Stimulated activated CD8-positive, alpha-beta memory T cell treated with anti-CD3 and anti-CD28 coated beads, Interleukin-4, amount 100 ng/mL, for 4 hours (primary cell): Measurements from ENCODE around the gene ADCY2.

Experiments used
- DNase-seq, 2 donors: peaks; one replicate each; pipeline ENCODE4 v3.0.0-alpha.2; 2020; ENCODE audit warnings: low read depth in 2 of 2, low spot score in 1 of 2

The ADCY2 gene

GRCh38 chr5:7586480-7586879 lies 190.5 kb downstream of the ADCY2 start:
- no peak for DNase-seq

DNA sequence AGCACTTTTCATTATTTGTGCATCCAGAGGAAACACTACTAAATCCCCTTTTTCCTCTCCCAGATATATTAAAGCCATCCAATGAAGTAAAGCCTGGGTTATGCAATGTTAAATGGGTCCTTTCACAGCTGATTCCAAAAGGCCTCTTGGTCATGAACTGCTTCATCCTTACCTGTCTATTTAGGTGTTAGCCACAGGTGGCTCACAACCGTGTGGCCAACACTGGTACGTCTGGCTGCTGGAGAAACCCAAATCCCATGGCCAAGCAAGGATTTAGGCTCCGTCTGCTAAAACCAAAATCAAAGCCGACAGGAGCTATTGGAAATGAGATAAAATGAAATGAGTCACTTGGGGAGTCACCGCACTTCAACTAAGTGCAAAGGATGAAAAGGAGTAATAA lies 193.9 kb downstream of the ADCY2 start:
- DNase-seq, result no peak

DNA sequence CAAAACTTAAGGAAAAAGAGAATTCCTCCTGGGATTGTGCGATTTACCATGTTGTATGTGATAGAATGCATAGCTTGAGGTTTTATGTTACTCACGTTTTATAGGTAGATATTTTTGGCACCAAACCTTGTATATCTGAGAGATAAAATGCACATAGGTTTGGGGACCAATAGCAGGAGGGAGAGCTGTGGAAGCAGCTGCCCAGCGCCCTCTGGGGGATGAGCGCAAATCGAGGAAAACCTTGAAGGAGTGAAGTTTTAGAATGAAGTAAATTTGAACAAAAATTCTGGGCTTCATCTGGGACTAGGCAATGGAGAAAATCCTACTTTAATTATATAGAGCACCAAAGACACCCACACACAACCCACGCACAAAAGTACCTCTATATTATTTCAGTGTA lies 197.0 kb downstream of the ADCY2 start:
- no peak for DNase-seq

DNA sequence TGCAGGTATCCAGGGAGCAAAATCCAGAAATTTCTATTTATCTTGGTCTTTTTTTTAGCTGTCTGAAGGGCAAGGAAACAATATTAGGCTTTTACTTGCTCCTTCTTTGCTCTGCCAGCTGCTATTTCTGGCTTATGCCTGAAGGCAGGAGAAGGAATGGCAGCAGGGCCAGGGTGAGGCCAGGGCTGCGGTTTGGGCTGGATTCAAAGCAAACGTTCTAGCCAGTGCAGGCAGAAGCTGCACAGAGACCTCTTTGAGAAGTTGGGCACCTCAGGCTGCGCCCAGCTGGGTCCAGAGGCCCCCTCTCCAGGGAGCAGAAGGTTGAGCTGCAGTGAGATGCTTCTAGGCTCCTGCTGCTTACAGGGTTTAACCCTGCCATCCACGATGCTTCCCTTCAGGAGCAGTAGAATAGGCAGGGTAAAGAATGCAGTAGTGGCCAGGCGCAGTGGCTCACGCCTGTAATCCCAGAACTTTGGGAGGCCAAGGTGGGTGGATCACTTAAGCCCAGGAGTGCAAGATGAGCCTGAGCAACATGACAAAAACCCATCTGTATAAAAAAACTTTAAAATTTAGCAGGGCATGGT lies 201.2 kb downstream of the ADCY2 start:
- DNase-seq, result no peak

DNA sequence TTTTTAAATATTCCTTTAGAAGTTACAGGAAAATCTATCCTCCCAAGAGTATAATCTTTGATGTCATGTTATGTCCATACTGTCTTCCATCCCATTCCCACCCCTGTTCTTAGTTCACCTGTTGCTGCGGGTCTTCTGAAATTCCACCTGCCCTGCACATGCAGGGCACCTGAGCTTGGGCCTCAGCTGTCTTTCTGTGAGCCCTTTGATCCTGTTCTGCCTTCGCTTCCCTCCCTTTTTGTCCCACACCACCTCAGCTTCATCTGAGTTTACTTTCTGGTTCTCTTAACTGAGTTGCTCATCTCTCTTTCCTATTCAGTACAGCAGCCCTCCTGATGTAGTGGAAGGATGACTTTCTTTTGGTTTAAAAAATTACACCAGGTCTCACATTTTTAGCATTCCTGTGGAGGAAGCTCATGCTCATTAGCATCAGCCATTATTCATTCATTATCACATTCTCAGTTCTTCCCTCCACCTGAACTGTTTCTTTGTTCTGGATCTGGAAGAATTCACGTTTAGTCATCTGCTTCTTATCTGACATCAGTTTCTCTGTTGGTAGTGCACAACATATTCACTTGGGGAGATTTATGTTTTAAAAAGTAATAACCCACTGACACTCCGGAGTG lies 211.0 kb downstream of the ADCY2 start:
- no peak for DNase-seq

- DNase-seq, result no peak
Observed at GRCh38 chr5:7608772-7609171, 212.8 kb downstream of the ADCY2 start.

GRCh38 chr5:7609726-7610125 lies 213.8 kb downstream of the ADCY2 start:
- DNase-seq, result no peak

DNA sequence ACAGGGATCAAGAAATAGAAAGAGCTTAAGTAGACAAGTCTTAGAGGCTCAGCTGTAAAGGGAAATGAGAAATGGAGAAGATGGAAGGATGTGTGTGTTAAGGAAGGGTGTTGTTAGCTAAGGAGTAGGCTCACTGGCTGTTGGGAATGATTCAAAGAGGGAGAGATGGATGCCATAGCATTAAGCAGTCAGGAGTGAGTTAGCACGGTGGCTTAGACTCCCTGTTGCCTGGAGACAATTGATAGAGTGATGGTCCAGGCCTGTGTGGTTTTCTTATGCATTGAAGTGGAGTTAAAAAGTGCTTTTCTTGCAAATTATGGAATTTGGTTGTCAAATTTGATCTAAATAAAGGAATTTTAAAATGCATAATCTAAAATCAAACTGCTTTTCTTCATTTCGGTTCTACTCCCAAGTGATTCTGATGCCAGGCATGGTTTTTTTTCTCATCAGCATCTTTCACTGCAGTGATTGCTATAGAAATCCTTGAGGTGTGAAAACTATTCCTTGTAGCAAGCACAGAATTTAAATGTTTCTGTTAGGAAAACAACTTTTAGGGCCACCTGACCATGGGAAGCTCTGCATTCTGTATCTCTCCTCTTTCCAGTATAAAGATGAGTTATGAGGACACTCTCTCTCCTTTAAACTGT lies 214.7 kb downstream of the ADCY2 start:
- DNase-seq, result no peak

- no peak for DNase-seq
Observed at GRCh38 chr5:7611518-7611917, 215.6 kb downstream of the ADCY2 start.

DNA sequence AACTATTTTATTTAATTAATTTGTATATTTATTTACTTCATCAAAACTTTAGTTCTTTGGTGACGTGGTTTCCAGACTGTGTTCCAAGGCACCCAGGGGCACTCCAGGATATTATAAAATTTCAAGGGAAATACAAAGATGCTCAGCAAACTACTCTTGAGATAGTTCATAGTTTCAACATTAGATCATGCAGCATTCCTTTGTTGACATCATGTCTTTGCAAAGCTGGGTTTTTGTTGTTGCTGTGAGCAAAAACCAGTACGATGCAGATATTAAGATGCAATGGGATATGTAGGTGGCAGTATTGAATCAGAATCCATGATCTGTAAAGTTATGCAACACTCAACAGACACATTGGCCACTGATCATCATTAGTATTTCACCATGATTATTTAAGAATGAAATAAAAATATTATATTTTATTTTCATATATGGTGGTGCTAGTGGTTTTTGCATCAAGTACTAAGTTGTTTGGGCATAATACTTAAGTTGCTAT lies 219.7 kb downstream of the ADCY2 start:
- no peak for DNase-seq

DNA sequence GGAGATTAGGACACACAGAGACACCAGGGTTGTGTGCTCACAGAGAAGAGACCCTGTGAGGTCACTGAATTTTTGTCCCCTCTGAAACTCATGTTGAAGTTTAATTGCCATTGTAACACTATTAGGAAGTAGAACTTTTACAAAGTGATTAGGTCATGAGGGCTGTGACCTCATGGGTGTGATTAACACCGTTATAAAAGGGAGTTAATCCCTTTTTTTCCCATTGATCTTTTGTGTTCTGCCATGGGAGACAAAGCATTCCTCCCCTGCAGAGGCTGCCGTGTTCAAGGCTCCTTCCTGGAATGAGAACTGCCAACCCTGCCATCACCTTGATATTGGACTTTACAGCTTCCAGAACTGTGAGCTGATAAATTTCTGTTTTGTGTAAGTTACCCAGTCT lies 221.0 kb downstream of the ADCY2 start:
- no peak for DNase-seq

DNA sequence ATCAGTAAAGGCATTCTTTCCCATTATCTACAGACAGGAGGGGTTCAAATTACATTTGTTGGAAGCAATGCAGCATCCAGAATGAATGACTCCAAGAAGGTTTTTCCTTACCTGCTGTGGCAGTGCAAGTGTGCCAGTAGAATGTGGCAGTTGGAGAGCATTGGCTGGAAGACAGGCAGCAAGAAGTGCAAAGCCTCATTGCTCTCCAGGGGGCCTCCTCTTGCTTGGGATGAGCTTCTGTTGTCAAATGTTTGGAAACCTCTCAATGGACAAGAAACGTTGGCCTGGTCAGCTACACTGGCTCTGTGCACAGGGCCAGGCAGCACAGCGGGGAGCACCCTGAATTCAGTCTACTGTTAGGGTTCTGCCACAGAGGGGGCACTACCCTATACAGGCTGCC lies 226.6 kb downstream of the ADCY2 start:
- no peak for DNase-seq

DNA sequence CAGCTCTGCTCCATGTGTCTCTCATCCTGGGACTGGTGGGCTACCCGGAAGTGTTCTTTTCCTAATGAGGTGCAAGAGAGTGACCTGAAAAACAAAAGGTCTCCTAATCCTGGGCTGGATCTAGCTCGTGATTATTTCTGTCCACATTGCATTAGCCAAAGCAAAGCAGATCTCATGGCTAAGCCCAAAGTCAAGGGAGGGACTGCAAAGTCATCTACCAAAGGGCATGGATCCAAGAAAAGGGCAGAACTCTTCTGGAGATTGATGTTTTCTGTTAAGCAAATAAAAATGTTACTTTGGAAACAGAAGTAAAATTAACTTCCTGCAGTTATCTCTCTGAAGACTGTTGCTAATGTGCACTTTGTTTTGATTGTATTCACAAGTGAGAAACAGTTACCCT lies 229.8 kb downstream of the ADCY2 start:
- no peak for DNase-seq

DNA sequence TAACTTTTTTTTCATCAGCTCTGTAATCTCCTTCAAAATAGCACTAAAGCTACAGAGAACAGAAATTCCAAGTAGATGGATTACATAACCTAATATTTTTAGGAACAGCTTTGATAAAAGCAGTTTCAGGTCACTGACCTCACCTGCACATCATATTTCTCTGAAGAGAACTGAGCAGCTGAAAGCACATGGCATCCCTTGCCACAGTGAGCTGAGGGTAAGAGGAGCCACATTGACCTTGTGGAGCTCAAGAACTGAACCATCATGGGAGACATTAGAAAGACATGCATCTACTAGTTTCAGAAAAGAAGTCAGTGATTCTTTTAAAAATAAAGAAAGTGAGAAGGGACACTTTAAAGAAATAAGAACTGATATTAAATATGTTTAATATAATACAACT lies 232.3 kb downstream of the ADCY2 start:
- no peak for DNase-seq

DNA sequence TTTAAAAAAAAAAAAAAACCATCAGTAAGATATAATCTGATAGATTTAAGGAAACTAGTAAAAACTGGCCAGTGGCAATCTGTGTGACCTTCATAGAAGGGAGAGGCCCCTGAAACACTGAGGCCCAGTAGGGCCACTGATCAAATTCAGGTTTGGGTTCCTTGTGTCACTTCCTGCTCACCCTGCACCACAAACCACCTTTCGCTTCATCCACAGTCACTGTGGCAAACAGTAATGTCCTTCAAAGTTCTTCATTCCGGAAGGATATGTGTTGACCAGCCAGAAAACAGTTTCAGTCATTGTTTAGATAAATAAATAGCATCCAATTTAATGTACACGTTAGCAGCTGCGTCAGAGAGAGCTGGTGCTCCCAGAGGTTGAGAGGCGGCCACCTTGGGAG lies 232.9 kb downstream of the ADCY2 start:
- no peak for DNase-seq

GRCh38 chr5:7629561-7629960 lies 233.6 kb downstream of the ADCY2 start:
- no peak for DNase-seq

DNA sequence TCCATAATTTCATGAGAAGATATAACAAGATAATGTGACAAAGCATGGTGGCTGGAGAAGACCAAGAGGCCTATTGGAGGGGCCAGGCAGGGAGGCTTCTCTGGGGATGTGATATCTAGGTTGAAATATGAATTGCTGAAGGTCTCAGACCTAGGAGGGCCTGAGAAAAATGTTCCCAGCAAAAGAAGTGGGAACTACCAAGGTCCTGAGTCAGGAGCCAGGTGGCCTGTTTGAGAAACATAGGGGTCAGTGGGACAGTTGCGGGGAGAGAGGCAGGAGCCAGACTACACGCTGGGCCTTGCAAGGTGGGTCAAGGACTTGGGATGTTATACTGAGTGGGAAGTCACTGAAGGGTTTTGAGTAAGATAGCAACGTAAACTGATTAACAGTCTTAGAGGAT lies 238.9 kb downstream of the ADCY2 start:
- DNase-seq, result no peak

DNA sequence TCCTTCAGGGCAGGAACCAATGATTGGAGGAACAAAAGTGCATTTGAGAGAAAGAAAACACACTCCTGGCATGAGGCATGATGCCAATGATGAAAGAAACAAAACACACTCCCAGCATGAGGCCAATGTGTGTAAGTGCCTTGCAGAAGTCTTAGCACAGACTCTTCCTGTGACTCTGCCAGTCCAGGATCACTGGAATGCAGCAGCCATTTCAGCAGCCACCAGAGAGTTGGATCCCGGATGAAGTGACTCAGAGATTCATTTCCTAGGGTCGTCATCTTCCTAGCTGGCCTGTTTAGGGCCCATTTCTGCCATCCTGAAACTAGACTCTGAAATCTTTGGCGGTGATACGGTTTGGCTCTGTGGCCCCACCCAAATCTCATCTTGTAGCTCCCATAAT lies 242.5 kb downstream of the ADCY2 start:
- no peak for DNase-seq

GRCh38 chr5:7642029-7642428 lies 246.1 kb downstream of the ADCY2 start:
- DNase-seq, result no peak

- no peak for DNase-seq
Observed at GRCh38 chr5:7644723-7645122, 248.8 kb downstream of the ADCY2 start.

DNA sequence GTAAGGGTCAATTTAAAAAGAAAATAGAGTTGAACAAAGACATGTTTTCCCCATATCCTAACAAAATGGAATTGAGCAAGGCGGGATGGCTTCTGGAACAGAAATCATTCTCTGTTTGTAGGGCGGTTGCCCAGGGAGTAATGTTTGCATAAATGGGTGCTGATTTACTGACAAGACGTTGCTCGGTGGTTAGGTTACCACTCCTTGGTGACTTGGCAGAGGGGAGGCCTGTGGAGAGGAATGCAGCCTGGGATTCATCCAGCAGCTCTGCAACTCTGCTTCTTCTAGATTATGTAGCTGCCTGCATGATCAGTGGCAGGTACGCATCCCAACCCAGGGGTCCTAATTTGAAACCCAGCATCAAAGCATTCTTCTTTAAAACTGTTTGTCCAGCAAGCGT lies 254.8 kb downstream of the ADCY2 start:
- DNase-seq, result no peak

DNA sequence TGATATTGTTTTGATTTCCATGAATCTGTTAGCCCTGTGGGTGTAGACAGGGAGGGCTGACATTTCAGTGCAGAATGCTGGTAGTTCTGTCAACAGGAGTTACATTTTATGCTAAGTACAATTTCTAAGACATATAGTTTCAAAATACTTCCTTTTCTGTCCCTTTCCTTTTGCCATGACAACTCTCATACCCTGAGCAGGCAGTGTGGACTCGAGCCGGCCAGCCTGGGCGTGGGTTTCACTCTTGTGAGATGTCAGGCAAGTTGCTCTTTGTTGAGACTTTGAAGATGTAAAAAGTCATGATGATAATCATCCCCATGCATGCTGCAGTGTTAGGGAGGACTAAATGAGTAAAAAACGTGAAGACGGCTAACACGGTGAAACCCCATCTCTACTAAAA lies 257.1 kb downstream of the ADCY2 start:
- DNase-seq, result no peak

DNA sequence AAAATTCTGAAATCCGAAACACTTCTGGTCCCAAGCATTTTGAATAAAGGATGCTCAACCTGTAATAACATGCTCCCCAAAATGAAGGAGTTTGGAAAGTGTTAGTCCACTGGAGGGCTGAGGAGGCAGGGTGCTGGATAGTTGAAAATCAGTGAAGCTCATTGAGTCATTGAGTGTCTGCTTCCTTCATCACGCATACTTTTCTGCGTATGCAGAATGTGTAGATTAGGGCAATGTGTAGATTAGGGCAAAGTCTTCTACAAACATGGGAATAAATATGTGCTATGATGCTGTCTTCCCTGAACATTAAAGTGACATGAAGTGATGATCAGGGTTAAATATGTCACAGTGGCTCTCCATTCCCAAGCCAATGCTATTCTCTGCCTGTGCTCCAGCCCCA lies 261.2 kb downstream of the ADCY2 start:
- DNase-seq, result no peak
